Measurements from ENCODE around the gene PHACTR3. TPM values are rescaled to one million over a fixed set of nuclear protein-coding genes. Genes with fewer than 3 reads are reported as not detected.

Gene PHACTR3
- total and polyA plus RNA-seq, 2 donors, result 0.62 to 2.7 TPM

- Histone ChIP-seq H3K4me1 (ENCODE audit: insufficient read depth) (no peaks in the 10 kb centered on the region), H3K36me3 (ENCODE audit: insufficient read depth) (no peaks in the 10 kb centered on the region), H3K27ac (ENCODE audit: low read depth) (no peak overlapping the region), H3K4me3 (ENCODE audit: low read depth, low read length) (no peak overlapping the region)
- no peak for DNase-seq (ENCODE audit: extremely low spot score)
- 77% methylated on average over 19 of the region's 19 CpGs for WGBS
These were observed 36.5 kb upstream of the PHACTR3 start for GRCh38 chr20:59567585-59568508.

GRCh38 chr20:59568509-59569024, 35.8 kb upstream of the PHACTR3 start:
- Histone ChIP-seq H3K36me3 (ENCODE audit: insufficient read depth) (no peaks in the 10 kb centered on the region), H3K4me3 (ENCODE audit: low read depth, low read length) (no peak overlapping the region), H3K27ac (ENCODE audit: low read depth) (no peak overlapping the region), H3K4me1 (ENCODE audit: insufficient read depth) (no peaks in the 10 kb centered on the region)
- no peak for DNase-seq (ENCODE audit: extremely low spot score)
- WGBS, result 57% methylated on average over 10 of the region's 10 CpGs

GRCh38 chr20:59569305-59569704, 35.0 kb upstream of the PHACTR3 start:
- no peak overlapping the region for H3K4me3 ChIP-seq (ENCODE audit: low read depth, low read length)
- WGBS, result 52% methylated on average over 4 of the region's 4 CpGs
- H3K27ac ChIP-seq (ENCODE audit: low read depth), result no peak overlapping the region
- H3K4me1 ChIP-seq (ENCODE audit: insufficient read depth), result no peaks in the 10 kb centered on the region
- H3K36me3 ChIP-seq (ENCODE audit: insufficient read depth), result no peaks in the 10 kb centered on the region
- DNase-seq (ENCODE audit: extremely low spot score), result no peak

- Histone ChIP-seq H3K27ac (ENCODE audit: low read depth) (no peak overlapping the region), H3K36me3 (ENCODE audit: insufficient read depth) (no peaks in the 10 kb centered on the region), H3K4me1 (ENCODE audit: insufficient read depth) (no peaks in the 10 kb centered on the region), H3K4me3 (ENCODE audit: low read depth, low read length) (no peak overlapping the region)
- 54% methylated on average over 7 of the region's 7 CpGs for WGBS
- DNase-seq (ENCODE audit: extremely low spot score), result no peak
These were observed 33.2 kb upstream of the PHACTR3 start for GRCh38 chr20:59571151-59571550.

- Histone ChIP-seq H3K27ac (ENCODE audit: low read depth) (peak overlapping the region; percentile 4), H3K36me3 (ENCODE audit: insufficient read depth) (no peaks in the 10 kb centered on the region), H3K4me1 (ENCODE audit: insufficient read depth) (no peaks in the 10 kb centered on the region), H3K4me3 (ENCODE audit: low read depth, low read length) (peak overlapping the region; percentile 14)
- peak; percentile 17 for DNase-seq (ENCODE audit: extremely low spot score)
- 8% methylated on average over 28 of the region's 28 CpGs for WGBS
These were observed 32.6 kb upstream of the PHACTR3 start for GRCh38 chr20:59571551-59572314.

GRCh38 chr20:59572515-59572914, 31.8 kb upstream of the PHACTR3 start:
- Histone ChIP-seq H3K36me3 (ENCODE audit: insufficient read depth) (no peaks in the 10 kb centered on the region), H3K27ac (ENCODE audit: low read depth) (no peak overlapping the region), H3K4me1 (ENCODE audit: insufficient read depth) (no peaks in the 10 kb centered on the region), H3K4me3 (ENCODE audit: low read depth, low read length) (no peak overlapping the region)
- DNase-seq (ENCODE audit: extremely low spot score), result no peak
- 94% methylated on average over 4 of the region's 4 CpGs for WGBS

GRCh38 chr20:59573837-59574236, 30.5 kb upstream of the PHACTR3 start:
- no peaks in the 10 kb centered on the region for H3K4me1 ChIP-seq (ENCODE audit: insufficient read depth)
- H3K27ac ChIP-seq (ENCODE audit: low read depth), result no peak overlapping the region
- 88% methylated on average over 8 of the region's 8 CpGs for WGBS
- H3K36me3 ChIP-seq (ENCODE audit: insufficient read depth), result no peaks in the 10 kb centered on the region
- H3K4me3 ChIP-seq (ENCODE audit: low read depth, low read length), result no peak overlapping the region
- no peak for DNase-seq (ENCODE audit: extremely low spot score)

- H3K36me3 ChIP-seq (ENCODE audit: insufficient read depth), result no peaks in the 10 kb centered on the region
- no peaks in the 10 kb centered on the region for H3K4me1 ChIP-seq (ENCODE audit: insufficient read depth)
- DNase-seq (ENCODE audit: extremely low spot score), result no peak
- H3K4me3 ChIP-seq (ENCODE audit: low read depth, low read length), result no peak overlapping the region
- WGBS, result 78% methylated on average over 3 of the region's 3 CpGs
- H3K27ac ChIP-seq (ENCODE audit: low read depth), result no peak overlapping the region
These were observed 30.0 kb upstream of the PHACTR3 start for GRCh38 chr20:59574308-59574707.

GRCh38 chr20:59575216-59575615, 29.1 kb upstream of the PHACTR3 start:
- no peaks in the 10 kb centered on the region for H3K36me3 ChIP-seq (ENCODE audit: insufficient read depth)
- no peak overlapping the region for H3K27ac ChIP-seq (ENCODE audit: low read depth)
- WGBS, result 42% methylated on average over 5 of the region's 5 CpGs
- DNase-seq (ENCODE audit: extremely low spot score), result no peak
- H3K4me3 ChIP-seq (ENCODE audit: low read depth, low read length), result no peak overlapping the region
- H3K4me1 ChIP-seq (ENCODE audit: insufficient read depth), result no peaks in the 10 kb centered on the region

GRCh38 chr20:59575653-59576052, 28.7 kb upstream of the PHACTR3 start:
- 93% methylated on average over 1 of the region's 1 CpG for WGBS
- no peak overlapping the region for H3K4me3 ChIP-seq (ENCODE audit: low read depth, low read length)
- DNase-seq (ENCODE audit: extremely low spot score), result no peak
- H3K27ac ChIP-seq (ENCODE audit: low read depth), result no peak overlapping the region
- H3K4me1 ChIP-seq (ENCODE audit: insufficient read depth), result no peaks in the 10 kb centered on the region
- no peaks in the 10 kb centered on the region for H3K36me3 ChIP-seq (ENCODE audit: insufficient read depth)

- Histone ChIP-seq H3K36me3 (ENCODE audit: insufficient read depth) (no peaks in the 10 kb centered on the region), H3K27ac (ENCODE audit: low read depth) (no peak overlapping the region), H3K4me3 (ENCODE audit: low read depth, low read length) (no peak overlapping the region), H3K4me1 (ENCODE audit: insufficient read depth) (no peaks in the 10 kb centered on the region)
- no peak for DNase-seq (ENCODE audit: extremely low spot score)
- 50% methylated on average over 18 of the region's 18 CpGs for WGBS
These were observed 28.0 kb upstream of the PHACTR3 start for GRCh38 chr20:59576216-59576953.

GRCh38 chr20:59577037-59577808, 27.1 kb upstream of the PHACTR3 start:
- H3K36me3 ChIP-seq (ENCODE audit: insufficient read depth), result no peaks in the 10 kb centered on the region
- no peaks in the 10 kb centered on the region for H3K4me1 ChIP-seq (ENCODE audit: insufficient read depth)
- peak overlapping the region; percentile 31 for H3K4me3 ChIP-seq (ENCODE audit: low read depth, low read length)
- H3K27ac ChIP-seq (ENCODE audit: low read depth), result no peak overlapping the region
- 3% methylated on average over 94 of the region's 95 CpGs for WGBS
- no peak for DNase-seq (ENCODE audit: extremely low spot score)
